Left lobe of liver (tissue), 2 donors: ENCODE data around the gene KRT10. TPM values are rescaled to one million over a fixed set of nuclear protein-coding genes. Genes with fewer than 3 reads are reported as not detected.
A peak's percentile ranks its signal among the peaks of the same experiment; 100 is the strongest.

ENCODE experiments used
- ATAC-seq: fragments of 200-7000 bp; cut with Tn5 transposase; one replicate; pipeline ENCODE4 v1.9.1; 2020; ENCODE audit warnings: mild to moderate bottlenecking, moderate library complexity
- DNase-seq: peaks from one replicate; pipeline ENCODE4 v3.0.0-alpha.2; 2020; ENCODE audit warnings: low spot score
- total RNA-seq: library from RNA; stranded (reverse); gene quantifications from one replicate; pipeline ENCODE4 v1.2.1, GENCODE V29; 2021
- donor health status: DM: no; HTN: no; CAD: no; lungs with moderate emphysema.
- donor health status: DM: no; HTN: yes; CAD: no.

Gene KRT10
- total RNA-seq, 1 donor from 2014 or later: 12.2 TPM

DNA sequence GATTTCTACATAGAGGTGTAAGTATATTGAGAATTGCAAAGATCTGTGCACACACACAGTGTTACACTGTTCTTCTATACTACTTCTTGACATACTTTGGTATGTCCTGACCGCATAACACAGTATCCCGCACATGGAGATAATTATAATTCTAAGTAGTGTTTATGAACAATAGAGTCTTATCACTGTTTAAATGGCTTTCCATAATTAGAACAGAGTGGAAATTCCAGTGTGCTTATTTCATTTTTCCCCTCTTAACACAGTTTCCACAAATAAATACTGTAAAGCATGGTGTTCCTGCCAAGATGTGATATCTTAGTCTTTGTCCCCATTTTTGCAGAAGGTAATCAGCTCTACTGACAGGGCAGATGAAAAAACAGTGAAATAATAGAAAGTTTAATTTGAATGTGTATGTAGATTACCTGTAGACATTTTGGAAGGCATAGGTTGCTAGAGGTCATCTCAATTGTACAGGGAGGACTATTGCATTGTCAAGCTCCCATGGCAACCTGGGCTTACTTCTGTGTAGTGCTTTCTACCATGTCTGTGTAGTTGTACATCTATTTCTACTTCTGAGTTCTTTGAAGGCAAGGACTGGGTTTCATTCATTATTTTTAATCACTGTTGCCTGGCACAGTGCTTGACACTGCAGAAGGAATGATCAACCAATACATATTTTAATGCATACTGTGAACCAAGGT, 12.5 kb downstream of the KRT10 start:
- ATAC-seq: no peak
- DNase-seq: no peak

DNA sequence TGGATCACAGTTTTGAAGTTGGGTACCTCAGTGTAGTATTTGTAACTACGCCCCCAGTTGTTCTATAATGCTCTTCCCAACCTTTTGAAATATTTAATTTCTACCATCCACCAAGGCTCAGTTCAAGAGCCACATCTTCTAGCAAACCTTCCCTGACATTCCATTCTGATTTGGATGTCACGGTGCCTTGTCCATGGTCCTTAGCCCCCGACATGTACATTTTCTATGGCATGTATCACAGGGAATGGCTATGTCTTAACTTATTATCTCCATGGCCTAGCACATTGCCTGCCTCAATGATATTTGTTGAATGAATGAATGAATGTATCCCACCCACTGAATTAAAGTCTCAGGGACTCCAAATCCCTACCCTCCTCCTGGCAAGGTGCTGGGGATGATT, 16.3 kb downstream of the KRT10 start:
- no peak for DNase-seq
- no peak for ATAC-seq

DNA sequence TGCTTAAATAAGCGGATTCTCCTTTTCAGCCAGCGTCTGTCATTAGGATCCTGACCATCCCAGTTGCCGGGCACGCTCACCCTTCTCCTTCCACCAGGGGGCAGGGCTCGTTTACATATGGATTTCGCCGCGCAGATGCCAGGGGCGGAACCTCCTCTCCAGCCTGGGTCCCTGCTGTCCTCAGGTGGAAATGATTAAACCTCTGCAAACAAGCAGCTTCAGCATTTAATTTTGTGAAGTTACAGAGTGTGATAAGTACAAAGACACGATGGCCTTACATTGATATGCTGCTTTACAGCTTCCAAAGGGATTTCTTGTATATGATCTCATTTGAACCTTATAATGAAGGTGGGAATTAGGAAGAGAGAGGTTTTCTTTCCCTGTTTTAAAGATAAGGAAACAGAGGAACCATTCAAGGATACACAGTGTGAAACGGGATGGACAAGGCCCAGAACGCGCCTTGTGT, 18.8 kb downstream of the KRT10 start:
- peak; percentile 100 for ATAC-seq
- peak; percentile 75 for DNase-seq

DNA sequence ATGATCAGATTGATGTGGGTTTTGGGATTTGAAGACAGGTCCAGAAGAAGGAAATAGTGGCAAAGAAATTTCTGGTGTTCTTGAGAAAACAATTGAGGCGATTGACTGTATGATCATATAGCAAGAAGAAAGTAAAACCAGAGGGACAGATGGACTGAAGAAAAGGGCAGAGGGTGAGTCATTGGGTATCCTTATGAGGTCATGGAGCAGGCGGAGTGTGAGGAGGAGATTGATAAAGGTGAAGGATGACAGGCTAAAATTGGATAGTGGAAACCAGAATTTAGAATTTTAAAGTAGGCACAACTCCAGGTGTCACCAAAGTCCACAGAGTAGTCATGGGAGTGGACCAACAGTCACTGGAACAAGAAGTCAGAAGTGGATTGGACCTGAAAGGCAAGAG, 21.3 kb downstream of the KRT10 start:
- ATAC-seq (no peak), DNase-seq (no peak)

GRCh38 chr17:40800381-40800780, 22.0 kb downstream of the KRT10 start:
- no peak for DNase-seq
- ATAC-seq: no peak

- ATAC-seq: no peak
These were observed 22.6 kb downstream of the KRT10 start, which contains the start of gene KRT28 for GRCh38 chr17:40799859-40800258. Gene KRT28, minus strand, starts transcription at chr17:40799959. Its CDS starts 66 bp downstream, at chr17:40799893.

DNA sequence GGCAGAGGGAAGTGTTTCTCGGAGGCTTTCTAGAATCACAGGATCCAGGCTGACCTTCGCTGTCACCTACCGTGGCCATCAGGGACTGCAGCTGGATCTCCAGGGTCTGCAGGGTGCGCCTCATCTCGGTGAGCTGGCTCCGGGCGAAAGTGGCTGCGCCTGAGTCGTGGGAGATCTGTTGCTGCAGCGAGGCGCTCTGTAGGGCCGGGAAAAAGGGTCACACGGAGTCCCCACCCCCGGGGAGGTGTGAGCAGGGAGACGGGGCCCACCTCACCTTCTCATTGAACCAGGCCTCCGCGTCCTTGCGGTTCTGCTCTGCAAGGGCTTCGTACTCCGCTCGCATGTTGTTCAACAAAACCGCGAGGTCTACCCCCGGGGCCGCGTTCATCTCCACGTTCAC, 25.6 kb downstream of the KRT10 start:
- DNase-seq: no peak
- ATAC-seq: no peak

More at GRCh38 chr17:40799859-40800258, 22.6 kb downstream of the KRT10 start, which contains the start of gene KRT28:
- DNase-seq: no peak

- DNase-seq (no peak), ATAC-seq (no peak)
These were observed 27.3 kb downstream of the KRT10 start for GRCh38 chr17:40795019-40795667.

GRCh38 chr17:40794466-40794865, 27.9 kb downstream of the KRT10 start:
- DNase-seq (no peak), ATAC-seq (no peak)

- no peak for ATAC-seq
- DNase-seq: no peak
These were observed 28.6 kb downstream of the KRT10 start for GRCh38 chr17:40793832-40794231.

GRCh38 chr17:40791787-40792436, 30.5 kb downstream of the KRT10 start:
- DNase-seq (no peak), ATAC-seq (peak; percentile 82)

DNA sequence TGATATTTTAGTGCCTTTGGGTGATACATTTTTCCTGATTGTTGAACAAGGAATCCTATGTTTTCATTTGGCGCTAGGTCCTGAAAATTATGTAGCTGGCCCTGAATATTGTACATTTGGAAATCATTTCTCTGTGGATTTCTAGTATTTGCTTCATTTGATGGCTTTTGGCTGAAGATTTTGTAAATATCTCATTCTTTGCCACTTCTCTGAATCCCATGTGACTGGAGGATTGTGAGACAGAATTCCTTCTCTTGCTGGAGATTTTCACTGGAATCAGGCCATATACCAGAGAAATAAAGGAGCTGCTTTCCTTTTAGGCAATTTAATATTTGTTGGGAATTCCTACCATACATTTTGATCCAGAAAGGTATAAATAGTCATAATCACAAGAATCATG, 31.3 kb downstream of the KRT10 start:
- ATAC-seq (no peak), DNase-seq (no peak)

GRCh38 chr17:40782450-40782849, 40.0 kb downstream of the KRT10 start, which contains the start of gene KRT27:
Gene KRT27, minus strand, starts transcription at chr17:40782550. Its CDS starts 57 bp downstream, at chr17:40782493.
- no peak for DNase-seq
- no peak for ATAC-seq

DNA sequence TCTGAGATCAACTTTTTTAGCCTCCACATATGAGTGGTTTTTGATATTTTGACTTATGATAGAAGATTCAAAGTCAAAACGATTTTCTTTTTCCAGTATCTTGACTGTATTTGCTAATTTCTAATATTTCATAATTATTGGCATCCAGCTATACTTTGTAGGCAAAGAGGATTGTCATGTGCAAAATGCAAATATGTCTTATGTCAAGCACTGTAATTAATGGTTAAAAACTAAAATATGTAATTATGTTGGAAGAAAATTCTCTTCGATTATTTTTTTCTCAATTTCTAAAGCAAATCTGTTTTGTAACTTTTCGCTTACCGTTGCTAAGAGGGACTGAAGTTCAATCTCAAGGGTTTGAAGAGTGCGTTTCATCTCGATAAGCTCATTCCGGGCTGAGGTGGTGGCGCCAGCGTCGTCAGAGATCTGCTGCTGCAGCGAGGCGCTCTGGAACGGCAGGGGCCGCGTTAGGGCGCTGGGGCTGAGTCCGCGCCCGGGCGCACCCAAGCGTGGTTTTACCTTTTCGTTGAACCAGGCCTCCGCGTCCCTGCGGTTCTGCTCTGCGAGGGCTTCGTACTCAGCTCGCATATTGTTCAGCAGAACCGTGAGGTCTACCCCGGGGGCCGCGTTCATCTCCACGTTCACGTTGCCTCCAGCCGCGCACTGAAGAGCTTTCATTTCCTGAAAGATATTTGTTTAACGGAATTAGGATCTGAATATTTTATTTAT, 43.1 kb downstream of the KRT10 start:
- no peak for ATAC-seq
- no peak for DNase-seq

GRCh38 chr17:40778461-40778860, 44.0 kb downstream of the KRT10 start:
- DNase-seq (no peak), ATAC-seq (no peak)

DNA sequence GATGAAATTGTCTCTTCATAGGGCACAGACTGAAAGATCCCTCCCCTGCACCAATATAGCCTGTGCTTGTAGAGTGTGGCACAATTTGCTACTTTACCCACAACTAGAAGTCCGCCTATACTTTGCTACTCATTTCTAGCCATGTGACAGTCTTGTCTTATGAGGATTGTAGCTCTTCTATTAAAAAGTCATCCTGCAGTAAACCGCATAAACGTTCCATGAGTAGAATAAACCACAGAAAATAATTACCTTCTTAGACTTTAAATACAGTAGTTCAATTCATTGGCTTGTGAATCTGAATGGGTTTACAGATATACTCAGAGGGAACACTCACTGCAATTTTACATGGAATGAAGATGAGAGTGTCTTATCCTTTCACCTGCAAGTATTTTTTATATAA, 44.4 kb downstream of the KRT10 start:
- no peak for ATAC-seq
- DNase-seq: no peak

GRCh38 chr17:40777459-40777858, 45.0 kb downstream of the KRT10 start:
- DNase-seq (no peak), ATAC-seq (no peak)

GRCh38 chr17:40775945-40776344, 46.5 kb downstream of the KRT10 start:
- no peak for DNase-seq
- ATAC-seq: no peak

DNA sequence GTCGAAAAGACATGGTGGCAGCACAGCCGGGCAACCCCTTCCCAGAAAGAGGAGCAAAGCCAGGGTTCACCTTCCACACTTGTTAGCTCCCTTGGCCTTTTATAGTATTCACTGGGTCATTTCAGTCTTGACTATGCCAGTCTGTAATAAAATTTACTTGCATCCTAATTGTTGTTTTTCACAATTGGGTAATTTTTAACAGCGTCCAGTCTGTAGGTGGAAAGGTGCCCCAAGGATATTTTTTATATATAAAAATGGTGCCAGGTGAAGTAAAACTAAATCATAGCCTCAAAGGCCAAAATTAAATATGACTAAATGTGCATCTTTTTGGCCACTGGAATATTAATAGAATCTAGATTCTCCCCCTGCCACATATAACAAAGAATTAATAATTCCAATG, 50.3 kb downstream of the KRT10 start, which contains the start of gene KRT26:
Gene KRT26, minus strand, starts transcription at position 101 of the 400 bp plus-strand sequence. Its CDS starts 88 bp downstream, at position 13.
- ATAC-seq: no peak
- no peak for DNase-seq
